Activated T-cell treated with anti-CD3 and anti-CD28 coated beads for 1 hour (primary cell): ENCODE results near the gene CEP41.

Source experiments
- DNase-seq: peaks from one replicate; pipeline ENCODE4 v3.0.0-alpha.2; 2020; ENCODE audit warnings: low read depth

Gene CEP41

DNA sequence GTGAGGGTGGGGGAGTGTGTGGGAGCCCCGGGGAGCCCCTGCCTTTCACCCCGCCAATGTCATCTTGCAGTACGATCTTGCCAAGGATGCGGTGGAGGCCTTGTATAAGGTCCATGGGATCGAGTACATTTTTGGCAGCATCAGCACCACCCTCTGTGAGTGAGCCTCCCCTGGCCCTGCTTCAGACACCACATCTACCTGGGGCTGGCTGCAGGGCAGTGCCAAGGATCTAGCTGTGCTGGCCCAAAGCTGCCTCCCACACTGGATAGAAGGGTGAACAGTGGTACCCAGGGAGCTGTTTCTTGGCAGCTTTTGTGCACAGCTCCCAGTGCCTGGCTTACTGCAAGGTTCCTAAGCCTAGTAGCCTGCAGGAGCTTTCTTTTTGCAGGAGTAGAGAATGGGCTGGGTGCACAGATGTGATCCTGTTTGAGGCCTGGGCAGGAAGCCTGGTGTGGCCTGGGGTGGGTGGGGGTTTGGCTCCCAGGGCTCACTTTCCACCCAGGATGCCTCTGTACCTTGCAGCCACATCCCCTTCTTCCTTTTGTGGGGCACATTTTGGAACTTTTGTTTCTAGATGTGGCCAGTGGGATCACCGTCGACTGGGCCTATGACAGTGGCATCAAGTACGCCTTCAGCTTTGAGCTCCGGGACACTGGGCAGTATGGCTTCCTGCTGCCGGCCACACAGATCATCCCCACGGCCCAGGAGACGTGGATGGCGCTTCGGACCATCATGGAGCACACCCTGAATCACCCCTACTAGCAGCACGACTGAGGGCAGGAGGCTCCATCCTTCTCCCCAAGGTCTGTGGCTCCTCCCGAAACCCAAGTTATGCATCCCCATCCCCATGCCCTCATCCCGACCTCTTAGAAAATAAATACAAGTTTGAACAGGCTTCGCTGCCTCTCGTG, 72.7 kb downstream of the CEP41 start:
- no peak for DNase-seq

- no peak for DNase-seq
Measured at GRCh38 chr7:130367088-130367755, 73.6 kb downstream of the CEP41 start.

DNA sequence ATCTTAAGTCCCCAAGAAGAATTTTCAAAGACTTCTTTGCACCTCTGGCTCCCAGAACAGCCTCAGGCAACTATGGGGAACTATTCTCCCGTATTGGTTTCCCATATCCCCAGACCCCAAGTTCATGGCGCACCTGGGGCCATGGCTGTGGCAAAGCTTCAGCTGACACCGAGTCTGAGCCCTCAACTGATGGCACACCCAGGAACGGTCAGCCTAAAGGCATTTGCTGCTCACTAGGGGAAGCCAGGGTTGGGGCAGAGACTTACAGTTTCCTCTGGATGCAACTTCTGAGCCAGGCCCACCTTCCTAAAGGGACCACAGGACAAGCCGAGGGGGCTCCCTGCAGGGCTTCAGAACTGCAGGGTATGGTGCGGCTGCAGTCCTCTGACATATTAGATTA, 74.3 kb downstream of the CEP41 start:
- DNase-seq = no peak

DNA sequence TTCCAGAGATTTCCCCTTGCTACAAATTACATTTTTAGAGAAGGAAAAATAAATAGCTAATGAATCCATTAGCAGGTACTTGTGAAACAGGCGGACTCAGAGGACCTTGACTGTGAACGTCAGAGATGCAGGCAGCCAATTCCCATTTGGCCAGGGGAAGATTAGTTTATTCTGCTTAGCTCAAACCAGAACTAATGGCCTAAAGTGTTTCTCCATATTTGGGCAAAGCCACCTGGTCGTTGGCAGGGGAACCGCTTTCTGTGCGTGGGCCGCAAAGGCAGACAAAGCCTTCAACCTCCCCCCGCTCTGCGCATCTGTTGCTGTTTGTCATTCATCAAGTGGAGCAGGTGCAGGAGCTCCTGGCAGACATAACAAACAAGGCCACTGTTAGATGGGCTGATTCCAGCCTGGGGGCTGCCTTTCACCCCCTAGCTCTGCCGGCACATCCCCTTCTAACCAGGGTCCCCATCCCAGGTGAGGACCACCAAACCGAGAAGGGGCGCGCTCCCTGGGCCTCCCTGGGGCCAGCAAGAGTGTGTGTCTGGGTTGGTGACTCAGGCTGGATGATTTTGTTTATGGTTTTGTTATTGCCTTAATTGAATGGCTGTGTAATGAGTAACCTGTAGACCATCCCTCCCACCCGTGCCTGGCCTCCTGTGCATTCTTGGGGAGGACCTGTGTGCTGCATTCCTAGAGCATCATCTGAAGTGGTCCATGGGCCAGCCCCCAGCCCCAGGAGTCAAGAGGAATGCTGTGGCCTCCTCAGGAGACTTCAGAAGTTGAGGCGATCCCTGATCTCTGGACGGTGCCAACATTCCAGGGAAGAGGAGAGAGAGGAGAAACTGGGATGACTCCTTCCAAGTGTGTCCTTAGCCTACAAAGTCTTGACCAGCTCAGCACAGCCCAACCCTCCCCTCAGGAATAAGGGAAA, 75.0 kb downstream of the CEP41 start:
- no peak for DNase-seq

DNA sequence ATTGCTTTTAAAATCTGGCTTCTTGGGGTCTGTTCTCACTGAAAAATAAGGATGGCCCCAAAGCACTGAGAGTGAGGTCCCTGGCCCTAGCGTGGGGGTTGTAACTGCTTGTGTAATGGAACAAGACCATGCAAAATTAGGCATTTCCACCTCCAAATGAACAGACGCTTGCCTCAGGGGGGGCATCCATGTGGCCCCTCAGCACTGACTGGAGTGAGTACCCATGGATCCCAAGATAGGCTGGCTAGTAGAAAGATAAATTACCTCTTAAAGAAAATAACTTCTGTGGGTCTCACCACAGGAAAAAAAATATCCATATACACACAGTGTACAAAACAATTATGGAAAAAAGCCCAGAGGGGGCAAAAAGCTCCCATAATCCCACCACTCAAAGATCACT, 75.7 kb downstream of the CEP41 start:
- DNase-seq = no peak

DNA sequence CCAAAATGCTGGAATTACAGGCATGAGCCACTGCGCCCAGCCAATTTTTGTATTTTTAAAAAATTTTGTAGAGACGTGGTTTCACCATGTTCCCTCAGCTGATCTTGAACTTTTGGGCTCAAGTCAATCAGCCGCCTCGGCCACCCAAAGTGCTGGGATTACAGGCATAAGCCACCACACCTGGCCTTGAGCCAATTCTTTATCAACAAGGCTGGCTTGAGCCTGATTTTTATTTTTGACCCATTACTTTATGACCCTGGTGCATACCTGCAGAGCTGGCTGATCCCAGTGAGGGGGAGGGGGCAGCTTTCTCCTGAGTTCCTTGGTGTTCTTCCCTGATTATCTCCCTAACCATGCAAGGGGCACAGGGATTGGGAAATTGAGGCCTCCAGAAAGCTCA, 76.4 kb downstream of the CEP41 start:
- no peak for DNase-seq

GRCh38 chr7:130363026-130363847, 77.6 kb downstream of the CEP41 start:
- DNase-seq = no peak

GRCh38 chr7:130362251-130362816, 78.5 kb downstream of the CEP41 start:
- DNase-seq = no peak

DNA sequence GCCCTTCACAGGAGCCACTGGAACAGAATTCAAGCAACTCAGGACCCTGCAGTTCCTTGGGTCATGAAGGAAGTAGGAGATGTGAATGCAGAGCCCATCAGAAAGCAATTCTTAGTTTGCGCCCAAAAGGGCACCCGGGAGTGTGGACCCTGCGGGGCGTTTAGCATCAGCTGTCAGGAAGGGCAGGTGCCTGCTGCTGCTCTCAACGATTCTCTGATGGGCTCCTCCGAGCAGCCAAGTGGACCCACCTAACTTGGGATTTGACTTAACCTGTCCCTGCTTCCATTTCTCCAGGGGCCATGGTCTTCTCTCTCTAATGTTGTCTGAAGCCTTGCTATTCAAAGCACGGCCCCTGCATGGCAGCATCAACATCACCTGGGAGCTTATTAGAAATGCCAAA, 79.1 kb downstream of the CEP41 start:
- DNase-seq = no peak

GRCh38 chr7:130360518-130360917, 80.3 kb downstream of the CEP41 start:
- DNase-seq = no peak

DNA sequence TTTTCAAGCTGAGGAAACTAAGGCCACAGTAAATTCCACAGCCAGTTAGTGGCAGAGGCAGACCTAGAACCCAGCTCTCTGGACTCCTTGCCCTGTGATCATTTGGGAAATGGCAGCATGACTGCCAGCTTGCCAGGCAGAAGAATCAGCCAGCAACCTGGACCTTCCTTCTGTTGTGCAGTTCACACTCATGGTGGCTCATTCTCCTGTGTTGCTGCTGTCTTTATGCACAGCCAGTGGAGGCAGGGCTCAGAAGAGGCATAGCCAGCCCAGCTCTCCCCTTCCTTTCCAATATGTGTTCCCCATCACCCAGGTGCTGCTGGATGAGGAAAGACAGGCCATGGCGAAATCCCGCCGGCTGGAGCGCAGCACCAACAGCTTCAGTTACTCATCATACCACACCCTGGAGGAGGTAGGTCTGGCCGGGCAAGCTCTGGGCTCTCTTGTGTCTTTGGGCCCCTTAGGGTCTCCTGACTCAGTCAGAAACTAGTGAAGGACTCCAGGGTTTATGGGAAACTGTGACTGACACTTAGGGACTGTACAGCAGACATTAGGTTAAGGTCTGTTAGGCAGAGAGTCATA, 81.4 kb downstream of the CEP41 start:
- DNase-seq = no peak

- DNase-seq = no peak
Measured at GRCh38 chr7:130358471-130358870, 82.3 kb downstream of the CEP41 start.

DNA sequence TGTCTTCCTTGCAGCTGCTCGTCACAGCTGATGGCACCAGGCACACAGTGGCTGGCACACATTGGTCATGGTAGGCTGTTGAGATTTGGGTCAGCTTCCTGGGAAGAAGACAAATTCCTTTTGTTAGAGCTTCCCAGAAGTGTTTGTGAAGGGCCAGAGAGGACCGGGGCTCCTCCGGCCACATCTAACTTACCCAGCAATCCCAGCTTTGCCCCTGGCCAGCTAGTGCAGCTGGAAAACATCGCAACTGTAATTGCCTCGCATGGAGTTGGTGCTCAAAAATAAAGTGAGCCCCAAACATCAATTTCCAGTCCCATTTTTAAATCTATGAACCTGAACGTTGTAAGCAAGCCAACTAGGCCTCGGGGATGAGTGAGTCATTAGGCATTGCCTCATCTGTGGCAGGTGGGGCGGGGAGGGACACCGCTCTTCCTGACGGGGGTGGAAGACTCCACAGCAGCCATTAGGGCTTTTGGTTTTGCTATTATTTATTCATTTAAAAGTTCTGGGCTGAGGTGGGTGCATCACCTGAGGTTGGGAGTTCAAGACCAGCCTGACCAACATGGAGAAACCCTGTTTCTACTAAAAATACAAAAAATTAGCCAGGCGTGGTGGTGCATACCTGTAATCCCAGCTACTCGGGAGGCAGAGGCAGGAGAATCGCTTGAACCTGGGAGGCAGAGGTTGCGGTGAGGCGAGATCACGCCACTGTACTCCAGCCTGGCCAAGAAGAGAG, 83.8 kb downstream of the CEP41 start:
- no peak for DNase-seq

DNA sequence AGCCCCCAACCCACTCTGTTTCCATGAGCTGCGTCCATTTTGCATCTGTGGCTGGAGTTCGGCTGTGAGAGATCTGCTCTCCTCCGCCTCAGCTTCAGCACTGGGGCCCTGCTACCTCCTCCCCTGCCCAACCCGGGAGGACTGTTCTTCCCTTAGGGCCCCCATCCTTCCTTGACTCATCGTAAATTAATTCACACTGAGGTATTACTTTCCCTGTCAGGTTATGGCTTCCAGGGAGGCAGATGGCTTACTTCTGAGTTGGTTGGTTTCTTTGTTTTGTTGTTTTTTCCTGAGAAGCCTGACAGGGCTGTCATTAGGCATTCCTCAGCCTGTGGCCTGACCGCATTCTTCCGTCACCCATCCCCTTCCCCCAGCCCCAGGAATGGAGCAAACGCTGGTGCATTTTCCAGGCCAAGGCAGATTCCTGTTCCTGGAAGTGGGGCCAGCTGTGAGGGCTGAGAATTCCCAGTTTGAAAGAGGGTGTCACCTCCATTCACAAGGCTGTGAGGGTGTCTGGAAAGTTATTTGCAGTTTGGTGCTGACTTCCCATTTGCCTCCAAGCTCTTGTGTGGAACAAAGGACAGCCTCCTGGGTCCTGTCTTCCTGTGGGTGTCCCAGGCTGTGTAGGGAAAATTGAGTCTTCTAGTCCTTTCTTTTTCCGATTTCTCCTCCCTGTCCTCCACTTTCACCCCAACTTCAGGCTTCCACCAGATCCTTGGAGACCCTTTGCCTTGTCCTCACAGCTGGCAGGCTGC, 84.5 kb downstream of the CEP41 start:
- no peak for DNase-seq

GRCh38 chr7:130353196-130353595, 87.6 kb downstream of the CEP41 start:
- no peak for DNase-seq

DNA sequence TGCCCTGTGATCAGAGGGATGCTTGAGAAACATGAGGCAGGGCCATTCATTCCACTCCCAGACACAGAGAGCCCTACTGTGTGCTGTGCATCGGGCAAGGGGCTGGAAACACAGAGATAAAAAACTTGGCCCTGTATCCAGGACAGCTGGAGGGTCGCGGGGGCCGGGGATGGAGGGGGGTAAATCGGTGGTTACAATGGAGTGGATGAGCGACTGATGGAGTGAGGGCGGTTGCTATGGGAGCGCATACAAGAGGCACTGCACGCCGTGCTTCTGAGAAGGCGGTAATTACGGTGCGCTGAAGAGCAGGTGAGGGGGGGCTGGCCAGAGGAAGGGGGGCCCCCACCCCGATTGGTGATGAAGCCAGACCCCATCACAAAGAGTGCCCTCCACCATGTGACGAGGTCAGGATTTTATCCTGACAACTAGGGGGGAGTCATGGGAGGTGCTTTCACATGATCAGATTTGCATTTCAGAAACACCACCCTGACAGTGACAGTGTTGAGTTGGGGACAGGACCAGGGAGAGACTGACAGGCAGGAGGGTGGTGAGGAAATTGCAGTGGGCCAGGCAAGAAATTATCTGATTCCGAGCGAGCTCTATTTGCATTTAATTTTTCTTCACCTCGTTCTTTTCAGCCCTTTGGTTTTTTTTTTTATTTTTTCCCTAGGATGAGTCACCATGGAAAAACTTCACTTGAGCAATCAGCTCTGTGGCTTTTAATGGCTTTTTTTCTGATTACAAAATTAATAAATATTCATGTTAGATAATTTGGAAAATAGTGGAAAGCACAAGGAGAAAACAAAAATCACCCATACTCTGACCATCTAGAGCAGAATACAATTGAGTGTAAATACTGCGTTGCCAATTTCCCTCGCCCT, 88.4 kb downstream of the CEP41 start:
- no peak for DNase-seq

GRCh38 chr7:130351791-130352090, 89.1 kb downstream of the CEP41 start:
- DNase-seq = no peak

- no peak for DNase-seq
Measured at GRCh38 chr7:130350945-130351790, 89.6 kb downstream of the CEP41 start.
